ENCODE data around the gene RARA.
"Not testable (repeated sequence)": the region's sequence is repeated elsewhere in the genome, so short reads cannot be mapped to it uniquely, and the experiment has no call there.

The RARA gene

DNA sequence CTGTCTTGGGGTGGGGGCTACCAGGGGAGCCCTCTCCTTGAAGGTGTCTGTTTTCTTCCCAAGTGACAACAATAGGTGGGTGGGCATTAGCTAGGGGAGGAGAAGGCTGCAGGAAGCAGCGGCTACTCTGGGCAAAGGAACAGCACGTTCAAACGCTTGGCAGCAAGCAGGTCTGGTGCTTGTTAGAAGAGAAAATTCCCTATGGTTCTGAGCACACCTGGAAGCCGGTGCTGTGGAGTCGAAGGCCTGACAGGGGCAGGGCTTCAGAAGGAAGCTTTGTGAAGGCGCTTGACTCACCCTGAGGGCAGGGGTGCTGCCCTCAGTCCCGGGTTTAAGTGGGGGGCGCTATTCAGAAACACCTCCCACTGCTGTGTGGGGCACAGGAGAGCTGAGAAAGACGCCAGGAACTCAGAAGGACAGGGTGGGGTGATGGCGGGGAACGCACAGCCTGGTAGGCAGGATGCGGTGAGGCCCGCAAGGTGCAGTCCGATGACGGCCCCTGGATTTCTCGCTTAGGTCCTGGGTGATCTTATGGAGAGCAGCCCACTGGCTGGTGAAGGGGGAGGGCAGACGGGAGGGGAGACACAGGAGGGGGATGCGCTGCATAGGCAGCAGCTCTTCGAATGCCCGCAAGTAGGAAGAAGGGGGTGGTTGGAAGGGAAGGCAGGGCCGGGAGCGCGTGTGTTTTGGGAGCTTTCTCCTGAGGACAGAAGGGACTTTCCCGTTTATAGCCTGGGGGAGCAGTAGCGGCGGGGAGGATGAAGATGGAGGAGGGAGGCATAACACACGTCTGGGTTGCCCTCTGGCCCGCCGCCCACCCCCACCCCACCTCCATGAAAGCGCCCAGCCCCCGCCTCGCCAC lies 52.3 kb downstream of the RARA start:
- no peak for DNase-seq

DNA sequence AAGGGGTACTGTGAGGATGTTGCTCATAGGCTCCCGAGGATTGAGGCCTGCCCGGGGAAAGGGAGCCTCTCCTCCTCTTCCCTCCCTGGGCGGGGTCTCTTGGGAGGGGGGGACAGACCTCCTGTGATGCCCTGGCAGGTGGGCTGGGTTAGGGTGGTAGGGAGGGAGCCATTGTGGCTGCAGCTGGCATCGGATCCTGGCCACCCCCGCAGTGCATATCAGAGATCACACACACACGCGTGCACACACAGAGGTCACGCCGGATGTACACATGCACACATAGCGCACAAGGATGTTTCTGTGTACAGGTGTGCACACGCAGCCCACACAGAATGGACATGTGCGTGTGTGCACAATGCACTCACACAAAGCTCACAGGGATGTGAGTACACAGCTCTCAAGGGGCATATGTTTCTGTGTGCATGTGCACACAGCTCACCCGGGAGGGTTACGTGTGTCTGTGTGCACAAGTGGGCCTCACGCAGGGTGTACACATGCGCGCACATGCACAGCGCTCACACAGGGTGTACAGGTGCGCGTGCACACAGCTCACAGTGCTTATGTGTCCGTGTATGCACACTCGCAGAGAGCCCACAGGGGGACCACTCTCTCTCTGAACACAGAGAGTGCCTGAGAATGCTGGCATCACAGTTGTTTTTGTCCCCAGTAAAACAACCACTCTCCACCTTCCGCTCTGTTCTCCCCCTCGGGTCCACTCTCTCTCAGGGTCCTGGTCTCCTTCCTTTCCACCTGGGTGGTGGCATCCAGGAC lies 53.1 kb downstream of the RARA start:
- no peak for DNase-seq

DNA sequence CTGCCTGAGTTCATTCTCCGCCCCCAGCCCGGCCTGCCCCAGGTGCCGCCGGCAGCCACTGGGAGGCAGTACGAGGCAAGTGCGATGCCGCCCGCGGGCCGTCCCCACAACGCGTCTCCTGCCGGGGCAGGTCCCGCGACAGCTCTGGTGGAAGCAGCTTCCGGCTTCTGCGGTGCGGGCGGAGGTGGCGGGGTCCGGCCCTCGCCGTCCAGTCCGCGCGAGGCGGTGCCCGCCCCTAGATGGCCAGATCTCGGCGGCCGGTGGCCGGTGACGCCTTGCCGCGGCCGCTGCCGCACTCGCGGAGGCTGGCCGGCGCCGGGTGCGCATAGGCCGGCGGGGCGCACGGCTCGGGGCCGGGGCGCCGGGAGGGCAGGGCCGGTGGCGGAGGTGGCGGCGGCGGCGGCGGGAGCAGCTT lies 53.7 kb downstream of the RARA start:
- peak; percentile 90 to 93 for DNase-seq

DNA sequence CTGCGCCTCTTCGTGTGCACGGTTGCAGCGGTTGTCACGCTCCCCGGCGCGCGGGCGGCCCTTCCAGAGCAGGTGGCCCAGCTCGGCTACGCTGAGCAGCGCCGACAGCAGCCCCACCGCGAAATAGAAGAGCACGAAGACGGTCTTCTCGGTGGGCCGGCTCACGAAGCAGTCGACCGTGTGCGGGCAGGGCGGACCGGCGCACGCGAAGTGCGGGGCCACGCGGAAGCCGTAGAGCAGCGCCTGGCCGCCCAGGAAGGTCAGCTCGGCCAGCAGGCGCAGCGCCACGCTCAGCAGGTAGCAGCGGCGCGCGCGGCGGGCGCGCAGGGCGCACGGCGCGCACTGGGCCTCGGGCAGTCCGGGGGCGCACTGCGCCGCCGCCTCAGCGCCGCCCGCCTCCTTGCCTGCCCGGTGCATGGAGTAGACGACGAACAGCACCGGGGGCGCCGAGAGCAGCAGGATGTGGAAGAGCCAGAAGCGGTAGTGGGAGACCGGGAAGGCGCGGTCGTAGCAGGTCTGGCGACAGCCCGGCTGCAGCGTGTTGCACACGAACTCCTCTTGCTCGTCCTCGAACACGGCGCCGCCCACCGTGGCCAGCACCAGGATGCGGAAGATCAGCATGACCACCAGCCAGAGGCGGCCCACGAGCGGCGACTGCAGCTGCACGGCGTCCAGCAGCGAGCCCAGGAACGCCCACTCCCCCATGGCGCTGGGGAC lies 54.3 kb downstream of the RARA start:
- peak; percentile 53 to 62 for DNase-seq

DNA sequence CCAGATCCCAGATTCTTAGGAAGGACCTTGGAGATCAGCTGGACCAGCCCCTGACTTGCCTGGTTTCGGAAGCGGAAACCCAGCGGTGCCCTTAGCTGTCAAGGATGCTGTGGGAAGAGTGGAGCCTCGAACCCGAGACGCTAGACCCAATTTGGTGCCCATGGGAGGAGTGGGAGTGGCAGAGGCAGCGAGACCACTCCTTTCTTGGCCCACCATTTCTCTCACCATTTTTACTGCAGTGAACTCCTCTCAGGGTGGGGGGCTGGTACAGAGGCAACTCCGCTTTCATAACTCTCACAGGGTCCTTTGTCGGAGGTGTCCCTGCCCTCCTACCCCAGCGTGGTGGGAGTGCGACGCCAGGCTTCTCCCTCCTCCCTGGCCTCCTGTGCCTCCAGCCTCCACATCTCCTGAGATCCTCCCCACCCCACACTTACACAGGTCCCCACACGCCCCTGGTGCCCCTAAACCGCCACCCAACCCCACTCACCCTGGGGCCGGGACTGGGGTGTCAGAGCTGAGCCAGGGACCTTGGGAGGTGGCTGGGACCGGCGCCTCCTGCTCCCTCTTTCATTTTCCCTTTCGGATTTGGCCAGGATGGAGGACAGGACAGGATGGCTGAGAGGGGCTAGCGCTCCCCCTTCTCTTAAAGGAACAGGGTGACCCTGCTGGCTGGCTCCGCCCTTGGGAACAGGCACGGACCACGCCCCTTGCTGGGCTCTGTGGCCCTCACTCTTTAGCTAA lies 55.3 kb downstream of the RARA start, which contains the start of gene GJD3:
GJD3 (minus strand) TSS at position 617 of the 741 bp plus-strand sequence. CDS start 922 bp downstream, outside the sequence.
- DNase-seq, result no peak

DNA sequence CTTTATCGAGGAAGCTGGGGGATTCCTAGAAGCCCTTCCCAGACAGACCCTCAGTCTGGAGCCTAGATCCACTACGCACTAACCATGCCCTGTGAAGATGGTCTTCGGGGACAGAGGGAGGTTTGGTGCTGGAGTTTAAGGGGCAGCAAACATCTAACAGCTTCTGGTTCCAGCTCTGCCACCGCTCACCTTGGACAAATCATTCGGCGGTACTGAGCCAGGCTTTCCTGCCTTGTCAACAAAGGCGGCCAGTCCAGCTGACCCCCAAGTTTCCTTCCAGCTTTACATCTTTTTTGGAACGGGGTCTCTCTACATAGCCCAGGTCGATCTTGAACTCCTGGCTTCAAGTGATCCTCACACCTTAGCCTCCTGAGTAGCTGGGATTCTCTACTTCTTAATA lies 55.9 kb downstream of the RARA start:
- no peak for DNase-seq

DNA sequence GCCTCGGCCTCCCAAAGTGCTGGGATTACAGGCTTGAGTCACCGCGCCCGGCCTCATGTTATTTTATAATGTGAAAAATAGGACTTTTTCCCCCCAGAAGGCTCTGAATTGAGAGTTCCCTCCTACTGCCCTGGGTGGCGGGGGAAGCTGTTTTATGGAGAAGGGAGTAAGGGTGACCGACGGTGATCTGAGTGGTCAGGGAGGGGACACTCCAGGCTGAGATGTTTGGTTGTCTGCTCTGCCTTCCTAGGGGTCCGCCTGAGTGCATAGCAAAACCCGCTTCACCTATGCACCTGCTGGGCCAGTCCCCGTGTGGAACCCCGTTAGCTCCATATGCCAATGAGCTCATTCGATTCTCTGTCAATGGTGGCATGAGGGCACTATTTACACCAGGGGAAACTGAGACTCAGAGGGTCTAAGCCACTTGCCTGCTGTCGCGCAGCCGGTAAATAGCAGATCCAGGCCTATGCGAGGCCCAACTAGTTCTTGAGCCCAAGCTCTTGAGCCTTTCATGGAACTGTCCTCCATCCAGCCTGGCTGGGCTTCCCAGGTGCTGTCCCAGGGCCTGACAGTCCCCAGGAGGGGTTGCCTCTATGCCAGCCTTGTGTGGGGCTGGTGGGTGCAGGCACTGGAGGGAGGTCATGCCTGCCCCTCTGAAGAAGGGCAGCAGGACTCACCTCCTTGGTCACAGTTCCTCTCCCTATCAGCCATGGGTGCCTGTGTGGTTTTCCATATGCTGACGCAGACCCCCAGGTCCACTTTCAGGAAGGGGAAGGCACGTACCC lies 57.3 kb downstream of the RARA start:
- DNase-seq, result no peak

DNA sequence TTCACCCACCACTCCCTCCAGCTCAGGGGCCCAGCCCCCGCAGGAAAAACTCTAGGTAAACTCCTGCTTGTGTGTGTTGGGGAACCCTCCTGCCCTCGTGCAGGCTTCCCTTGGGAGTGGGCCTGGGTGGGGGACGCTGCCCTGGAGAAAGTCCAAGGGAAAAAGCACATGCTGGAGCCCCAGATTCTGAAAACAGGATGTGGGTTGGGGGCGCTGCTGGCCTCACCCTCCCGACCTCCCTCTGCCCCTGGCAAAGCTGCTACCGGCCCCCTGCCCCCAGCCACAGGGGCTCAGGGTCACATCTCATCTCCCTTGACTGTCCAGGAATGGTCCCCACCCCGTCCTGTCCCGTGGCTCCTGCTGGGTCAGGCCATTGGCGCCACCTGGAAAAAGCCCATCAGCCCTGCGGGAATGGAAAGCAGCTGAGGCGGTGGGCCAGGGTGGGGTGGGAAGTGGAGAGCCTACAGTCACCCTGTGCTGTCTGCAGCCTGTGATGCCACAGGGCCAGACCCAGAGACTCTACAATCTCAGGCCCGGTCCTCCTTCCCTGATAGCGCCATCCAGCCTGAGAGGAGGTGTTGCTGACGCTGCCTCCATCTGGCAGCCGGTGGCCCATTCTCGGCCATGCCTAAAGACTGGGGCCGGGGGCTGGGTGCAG lies 58.0 kb downstream of the RARA start:
- no peak for DNase-seq

DNA sequence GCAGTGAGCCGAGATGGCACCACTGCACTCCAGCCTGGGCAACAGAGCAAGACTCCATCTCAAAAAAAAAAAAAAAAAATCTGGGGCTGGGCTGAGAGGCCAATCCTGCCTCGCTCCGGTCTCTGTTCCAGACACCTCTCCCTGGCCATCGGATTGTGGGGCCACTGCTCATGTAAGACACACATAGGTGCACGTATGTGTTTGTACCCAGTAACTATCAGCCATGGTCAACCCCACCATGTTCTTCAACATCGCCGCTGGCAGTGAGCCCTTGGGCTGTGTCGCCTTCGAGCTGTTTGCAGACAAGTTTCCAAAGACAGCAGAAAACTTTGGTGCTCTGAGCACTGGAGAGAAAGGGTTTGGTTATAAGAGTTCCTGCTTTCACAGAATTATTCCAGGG lies 58.7 kb downstream of the RARA start:
- DNase-seq, result not testable (repeated sequence)

DNA sequence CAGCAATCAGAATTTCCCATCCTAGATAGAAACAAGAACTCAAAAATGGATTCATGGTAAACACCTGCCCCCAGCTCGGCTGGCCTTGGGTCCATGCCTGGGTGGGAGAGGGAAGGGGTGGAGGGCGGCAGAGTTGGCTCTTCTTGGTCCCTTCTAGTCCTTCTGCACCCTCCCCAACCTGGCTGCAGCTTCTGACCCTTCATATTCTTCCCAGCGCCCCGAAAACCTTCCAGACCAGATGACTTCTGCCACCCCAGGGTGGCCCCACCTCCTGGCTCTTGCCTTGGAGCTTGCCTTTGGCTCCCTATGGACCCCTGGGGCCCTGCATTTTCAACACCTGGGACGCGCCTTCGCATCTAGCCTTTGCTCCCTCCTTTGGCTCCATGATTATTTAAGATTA lies 60.9 kb downstream of the RARA start:
- no peak for DNase-seq

DNA sequence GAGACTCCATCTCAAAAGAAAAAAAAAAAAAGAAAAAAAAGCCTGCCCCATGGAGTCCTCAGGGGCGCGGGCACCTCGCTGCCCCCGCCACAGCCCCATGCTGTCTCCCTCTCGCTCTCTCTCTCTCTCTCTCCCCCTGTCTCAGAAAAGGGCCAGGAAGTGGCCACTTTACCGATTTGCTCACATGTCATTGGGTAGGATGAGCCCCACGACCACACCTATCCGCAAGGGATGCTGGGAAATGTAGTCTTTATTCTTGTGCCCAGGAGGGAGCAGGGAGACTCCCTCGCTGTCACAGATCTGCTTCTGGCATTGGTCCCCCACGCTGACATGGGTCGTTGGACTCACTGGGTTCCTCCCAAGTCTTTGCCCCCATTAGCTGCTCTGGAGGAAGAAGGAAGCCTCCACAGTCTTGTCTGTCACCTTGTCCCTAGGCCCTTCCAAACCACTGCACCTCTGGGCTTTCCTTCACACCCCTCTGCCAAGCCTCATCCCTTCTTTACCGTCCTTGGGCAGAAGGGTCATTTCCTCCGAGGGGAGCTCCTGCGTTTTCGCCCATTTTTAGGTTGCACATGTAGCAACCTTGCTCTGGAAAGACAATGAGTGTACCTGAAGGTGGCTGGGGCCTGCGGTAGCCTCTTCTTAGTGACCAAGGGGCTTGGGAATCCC lies 62.4 kb downstream of the RARA start:
- DNase-seq, result peak in 1 of 2 experiments; percentile 55

DNA sequence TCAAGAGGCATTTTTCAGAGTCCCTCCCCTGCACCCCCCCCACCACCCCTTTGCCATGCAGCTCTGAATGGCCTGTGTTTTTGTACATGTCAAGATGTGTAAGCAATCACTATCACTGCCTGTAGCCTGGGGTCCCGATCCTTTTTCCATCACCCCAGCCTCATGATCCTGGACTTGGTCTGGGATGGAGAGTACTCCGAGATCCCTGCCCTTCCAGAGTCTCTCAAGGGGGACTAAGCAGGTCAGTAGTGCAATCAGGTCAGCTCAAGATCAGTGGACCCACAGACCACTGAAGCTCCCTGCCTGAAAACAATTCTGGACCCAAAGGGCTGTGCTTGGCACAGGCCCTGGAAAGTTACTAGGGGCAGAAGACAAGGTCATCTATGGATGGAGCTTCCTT lies 63.1 kb downstream of the RARA start:
- DNase-seq, result no peak

DNA sequence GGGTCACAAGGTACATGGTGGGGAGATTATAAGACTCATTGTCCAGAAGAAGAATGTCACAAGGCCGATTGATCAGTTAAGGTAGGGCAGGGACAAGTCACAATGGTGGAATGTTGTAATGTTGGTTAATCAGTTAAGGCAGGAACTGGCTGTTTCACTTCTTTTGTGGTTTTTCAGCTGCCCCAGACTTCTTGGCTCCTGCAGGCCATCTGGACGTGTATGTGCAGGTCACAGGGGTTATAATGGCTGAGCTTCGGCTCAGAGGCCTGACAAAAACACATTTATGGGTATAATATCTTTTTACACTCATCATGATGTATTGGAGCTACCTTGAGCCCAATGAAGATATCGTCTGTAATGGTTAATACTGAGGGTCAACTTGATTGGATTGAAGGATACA lies 63.7 kb downstream of the RARA start:
- not testable (repeated sequence) for DNase-seq

DNA sequence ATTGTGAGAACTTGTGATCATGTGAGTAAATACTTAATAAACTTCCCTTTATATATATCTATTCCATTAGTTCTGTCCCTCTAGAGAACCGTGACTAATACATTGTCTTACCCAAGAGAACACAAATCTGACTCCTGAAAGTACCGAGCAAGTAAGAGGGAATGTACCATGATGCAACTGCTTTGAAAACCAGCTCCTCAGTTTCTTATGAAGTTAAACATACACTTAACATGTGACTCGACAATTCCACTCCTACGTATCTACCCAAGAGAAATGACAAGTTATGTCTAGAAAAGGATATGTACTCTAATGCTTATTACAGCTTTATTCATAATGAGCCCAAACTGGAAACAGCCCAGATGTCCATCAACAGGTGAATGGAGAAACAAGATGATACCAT lies 64.3 kb downstream of the RARA start:
- no peak for DNase-seq

DNA sequence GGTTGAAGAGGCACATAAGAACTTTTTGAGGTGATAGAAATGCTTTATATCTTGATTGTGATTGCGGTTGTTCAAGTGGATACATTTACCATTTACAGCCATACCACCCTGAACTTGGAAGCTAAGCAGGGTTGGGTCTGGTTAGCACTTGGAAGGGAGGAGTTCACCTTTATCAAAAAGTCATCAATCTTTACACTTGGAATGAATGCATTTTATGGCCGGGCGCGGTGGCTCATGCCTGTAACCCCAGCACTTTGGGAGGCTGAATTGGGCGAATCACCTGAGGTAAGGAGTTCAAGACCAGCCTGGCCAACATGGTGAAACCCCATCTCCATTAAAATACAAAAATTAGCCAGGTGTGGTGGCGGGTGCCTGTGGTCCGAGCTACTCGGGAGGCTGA lies 65.0 kb downstream of the RARA start:
- DNase-seq, result peak; percentile 17 to 18

DNA sequence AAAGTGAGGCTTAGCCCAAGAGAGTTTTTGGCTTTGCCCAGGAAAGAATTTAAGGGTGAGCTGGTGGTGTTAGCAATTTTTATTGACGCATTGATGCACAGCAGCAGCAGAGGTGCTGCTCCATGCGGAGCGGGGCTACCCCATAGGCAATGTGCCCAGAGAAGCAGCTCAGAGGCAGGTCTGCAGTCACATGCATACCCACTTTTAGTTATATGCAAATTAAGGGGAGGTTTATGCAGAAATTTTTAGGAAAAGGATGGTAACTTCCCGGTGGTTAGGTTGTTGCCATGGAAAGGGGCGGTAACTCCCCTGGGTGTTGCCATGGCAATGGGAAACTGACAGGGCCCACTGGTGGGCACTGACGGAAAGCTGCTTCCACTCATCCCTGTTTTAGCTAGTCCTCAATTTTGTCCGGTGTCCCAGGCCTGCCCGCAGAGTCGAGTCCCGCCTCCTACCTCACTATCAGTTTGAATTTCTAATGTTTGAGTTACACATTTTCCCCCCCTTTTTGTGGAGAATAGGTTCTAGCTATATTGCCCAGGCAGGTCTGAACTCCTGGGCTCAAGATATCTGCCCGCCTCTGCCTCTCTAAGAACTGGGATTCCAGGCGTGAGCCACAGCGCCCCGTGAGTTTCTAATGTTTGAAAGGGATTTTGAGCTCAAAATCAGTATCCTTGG lies 66.0 kb downstream of the RARA start:
- peak in 1 of 2 experiments; percentile 14 for DNase-seq

DNA sequence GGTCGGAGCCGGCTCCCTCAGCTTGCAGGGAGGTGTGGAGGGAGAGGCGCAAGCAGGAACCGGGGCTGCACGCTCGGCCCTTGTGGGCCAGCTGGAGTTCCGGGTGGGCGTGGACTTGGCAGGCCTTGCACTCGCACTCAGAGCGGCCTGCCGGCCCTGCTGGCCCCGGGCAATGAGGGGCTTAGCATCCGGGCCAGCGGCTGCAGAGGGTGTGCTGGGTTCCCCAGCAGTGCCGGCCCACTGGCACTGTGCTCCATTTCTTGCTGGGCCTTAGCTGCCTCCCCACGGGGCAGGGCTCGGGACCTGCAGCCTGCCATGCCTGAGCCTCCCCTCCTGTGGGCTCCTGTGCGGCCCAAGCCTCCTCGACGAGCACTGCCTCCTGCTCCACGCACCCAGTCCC lies 66.8 kb downstream of the RARA start:
- DNase-seq, result not testable (repeated sequence)

DNA sequence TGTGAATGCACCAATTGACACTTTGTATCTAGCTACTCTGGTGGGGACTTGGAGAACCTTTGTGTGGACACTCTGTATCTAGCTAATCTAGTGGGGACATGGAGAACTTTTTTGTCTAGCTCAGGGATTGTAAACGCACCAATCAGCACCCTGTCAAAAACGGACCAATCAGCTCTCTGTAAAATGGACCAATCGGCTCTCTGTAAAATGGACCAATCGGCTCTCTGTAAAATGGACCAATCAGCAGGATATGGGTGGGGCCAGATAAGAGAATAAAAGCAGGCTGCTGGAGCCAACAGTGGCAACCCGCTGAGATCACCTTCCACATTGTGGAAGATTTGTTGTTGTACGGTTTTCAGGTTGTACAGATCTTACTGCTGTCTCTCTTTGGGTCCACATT lies 67.6 kb downstream of the RARA start:
- not testable (repeated sequence) for DNase-seq

DNA sequence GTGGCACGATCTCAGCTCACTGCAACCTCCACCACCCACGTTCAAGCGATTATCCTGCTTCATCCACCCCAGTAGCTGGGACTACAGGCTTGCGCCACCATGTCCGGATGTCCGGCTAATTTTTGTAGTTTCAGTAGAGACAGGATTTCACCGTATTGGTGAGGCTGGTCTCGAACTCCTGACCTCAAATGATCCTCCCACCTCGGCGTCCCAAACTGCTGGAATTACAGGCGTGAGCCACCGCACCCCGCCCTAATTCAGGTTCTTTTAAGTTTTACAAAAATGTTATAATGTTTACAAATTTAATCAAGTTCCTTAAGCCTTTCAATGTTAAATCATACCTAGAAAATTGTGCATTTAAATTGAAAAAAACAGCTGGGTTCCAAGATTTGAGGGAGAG lies 68.9 kb downstream of the RARA start:
- DNase-seq, result no peak

DNA sequence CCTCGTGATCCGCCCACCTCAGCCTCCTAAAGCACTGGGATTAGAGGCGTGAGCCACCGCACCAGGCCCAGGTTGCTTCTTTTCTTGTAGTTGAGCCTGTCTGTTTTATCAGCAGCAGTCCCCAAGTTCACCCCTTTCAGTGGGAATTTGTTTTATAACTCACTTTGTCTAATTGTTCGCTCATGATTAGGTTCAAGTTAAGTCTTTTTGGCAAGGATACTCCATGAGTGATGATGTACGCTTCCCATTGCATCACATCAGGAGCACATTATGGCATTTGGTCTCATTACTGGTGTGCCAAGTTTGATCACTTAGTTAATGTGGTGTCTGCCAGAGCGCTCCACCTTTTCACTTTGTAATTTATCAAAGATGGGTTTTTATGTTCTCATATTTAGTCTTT lies 70.0 kb downstream of the RARA start:
- no peak for DNase-seq

All from activated T-cell treated with anti-CD3 and anti-CD28 coated beads, Interleukin-2, amount 50 U/mL, for 48 hours (primary cell).